Endothelial cell (in vitro differentiated cells): ENCODE measurements around the gene PRELID1. TPM values are rescaled to one million over a fixed set of nuclear protein-coding genes. Genes with fewer than 3 reads are reported as not detected.
A peak's percentile ranks its signal among the peaks of the same experiment; 100 is the strongest.
"Not testable (repeated sequence)": the region's sequence is repeated elsewhere in the genome, so short reads cannot be mapped to it uniquely, and the experiment has no call there.

ENCODE experiments used
- DNase-seq: peaks from one replicate; pipeline ENCODE4 v3.0.0; 2021; ENCODE audit warnings: low spot score
- H3K27ac Mint-ChIP-seq: one replicate; pipeline ENCODE4 v1.8.0; 2021; ENCODE audit warnings: mixed read lengths, inconsistent platforms; ENCODE audit not compliant: unreplicated experiment
- H3K27me3 Mint-ChIP-seq: one replicate; pipeline ENCODE4 v1.8.0; 2021; ENCODE audit warnings: mild to moderate bottlenecking, moderate library complexity, mixed read lengths, inconsistent platforms; ENCODE audit not compliant: unreplicated experiment
- H3K36me3 Mint-ChIP-seq: one replicate; pipeline ENCODE4 v1.8.0; 2021; ENCODE audit warnings: mild to moderate bottlenecking, low read depth, mixed read lengths, inconsistent platforms; ENCODE audit not compliant: unreplicated experiment
- H3K4me1 Mint-ChIP-seq: one replicate; pipeline ENCODE4 v1.8.0; 2021; ENCODE audit warnings: mild to moderate bottlenecking, mixed read lengths, inconsistent platforms; ENCODE audit not compliant: unreplicated experiment
- H3K4me3 Mint-ChIP-seq: one replicate; pipeline ENCODE4 v1.8.0; 2021; ENCODE audit warnings: mild to moderate bottlenecking, mixed read lengths, inconsistent platforms; ENCODE audit not compliant: unreplicated experiment
- H3K9me3 Mint-ChIP-seq: one replicate; pipeline ENCODE4 v1.8.0; 2021; ENCODE audit warnings: mixed read lengths, inconsistent platforms; ENCODE audit not compliant: unreplicated experiment
- total RNA-seq: library from RNA; stranded (reverse); fragmentation: NEBNext Ultra II Directional; extraction: Animal tissue kit (Norgen Biotek cat#: 25700); gene quantifications from one replicate; pipeline ENCODE4 v1.2.1, GENCODE V29; 2021; ENCODE audit not compliant: unreplicated experiment
- TF ChIP-seq, protein P1 (sequence below): fragments of 200-600 bp; sonication (generic); IDR thresholded peaks from one replicate; pipeline ENCODE4 v1.5.0; 2021; ENCODE audit warnings: antibody characterized with exemption; ENCODE audit not compliant: unreplicated experiment

The PRELID1 gene
- total RNA-seq, 1 donor from 2014 or later, result 198 TPM

DNA sequence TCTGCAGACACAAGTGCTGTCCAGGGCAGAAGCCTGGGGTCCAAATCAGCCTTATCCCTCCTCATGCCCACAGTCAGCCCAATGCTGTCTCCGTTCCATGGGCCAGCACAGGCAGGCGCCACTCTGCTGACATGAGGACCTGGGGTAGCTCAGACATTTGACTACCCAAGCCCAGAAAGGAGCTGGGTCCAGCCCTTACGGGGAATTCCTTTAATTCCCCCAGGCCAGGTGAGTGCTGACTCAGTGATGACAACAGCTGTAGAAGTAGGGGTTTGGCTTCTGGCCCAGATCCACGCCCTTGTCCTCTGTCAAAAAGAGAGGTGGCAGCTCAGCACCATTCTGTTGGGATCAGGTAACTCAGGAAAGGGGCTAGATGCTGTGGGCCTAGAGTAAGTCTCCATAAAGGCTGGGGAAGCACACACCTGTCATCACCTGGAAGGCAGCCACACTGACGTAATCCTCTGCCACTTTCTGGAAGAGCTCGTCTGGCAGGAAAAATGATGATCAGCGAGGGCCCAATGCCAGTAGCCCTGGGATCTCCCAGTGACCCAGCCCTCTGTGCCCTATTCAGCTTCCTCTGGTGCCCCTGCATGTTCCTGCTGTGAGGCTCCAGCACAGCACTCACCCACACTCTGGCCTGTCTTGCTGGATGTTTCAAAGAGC, 2.0 kb upstream of the PRELID1 start:
- Mint-ChIP-seq H3K36me3 (peaks cover 35% of the 10 kb centered on the region), H3K4me3 (peak overlapping the region; percentile 88), H3K9me3 (no peaks in the 10 kb centered on the region), H3K27me3 (peaks cover 34% of the 10 kb centered on the region), H3K4me1 (peaks cover 68% of the 10 kb centered on the region), H3K27ac (no peak overlapping the region)
- TF ChIP-seq, protein P1, sequence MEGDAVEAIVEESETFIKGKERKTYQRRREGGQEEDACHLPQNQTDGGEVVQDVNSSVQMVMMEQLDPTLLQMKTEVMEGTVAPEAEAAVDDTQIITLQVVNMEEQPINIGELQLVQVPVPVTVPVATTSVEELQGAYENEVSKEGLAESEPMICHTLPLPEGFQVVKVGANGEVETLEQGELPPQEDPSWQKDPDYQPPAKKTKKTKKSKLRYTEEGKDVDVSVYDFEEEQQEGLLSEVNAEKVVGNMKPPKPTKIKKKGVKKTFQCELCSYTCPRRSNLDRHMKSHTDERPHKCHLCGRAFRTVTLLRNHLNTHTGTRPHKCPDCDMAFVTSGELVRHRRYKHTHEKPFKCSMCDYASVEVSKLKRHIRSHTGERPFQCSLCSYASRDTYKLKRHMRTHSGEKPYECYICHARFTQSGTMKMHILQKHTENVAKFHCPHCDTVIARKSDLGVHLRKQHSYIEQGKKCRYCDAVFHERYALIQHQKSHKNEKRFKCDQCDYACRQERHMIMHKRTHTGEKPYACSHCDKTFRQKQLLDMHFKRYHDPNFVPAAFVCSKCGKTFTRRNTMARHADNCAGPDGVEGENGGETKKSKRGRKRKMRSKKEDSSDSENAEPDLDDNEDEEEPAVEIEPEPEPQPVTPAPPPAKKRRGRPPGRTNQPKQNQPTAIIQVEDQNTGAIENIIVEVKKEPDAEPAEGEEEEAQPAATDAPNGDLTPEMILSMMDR, result no peak
- DNase-seq, result no peak

DNA sequence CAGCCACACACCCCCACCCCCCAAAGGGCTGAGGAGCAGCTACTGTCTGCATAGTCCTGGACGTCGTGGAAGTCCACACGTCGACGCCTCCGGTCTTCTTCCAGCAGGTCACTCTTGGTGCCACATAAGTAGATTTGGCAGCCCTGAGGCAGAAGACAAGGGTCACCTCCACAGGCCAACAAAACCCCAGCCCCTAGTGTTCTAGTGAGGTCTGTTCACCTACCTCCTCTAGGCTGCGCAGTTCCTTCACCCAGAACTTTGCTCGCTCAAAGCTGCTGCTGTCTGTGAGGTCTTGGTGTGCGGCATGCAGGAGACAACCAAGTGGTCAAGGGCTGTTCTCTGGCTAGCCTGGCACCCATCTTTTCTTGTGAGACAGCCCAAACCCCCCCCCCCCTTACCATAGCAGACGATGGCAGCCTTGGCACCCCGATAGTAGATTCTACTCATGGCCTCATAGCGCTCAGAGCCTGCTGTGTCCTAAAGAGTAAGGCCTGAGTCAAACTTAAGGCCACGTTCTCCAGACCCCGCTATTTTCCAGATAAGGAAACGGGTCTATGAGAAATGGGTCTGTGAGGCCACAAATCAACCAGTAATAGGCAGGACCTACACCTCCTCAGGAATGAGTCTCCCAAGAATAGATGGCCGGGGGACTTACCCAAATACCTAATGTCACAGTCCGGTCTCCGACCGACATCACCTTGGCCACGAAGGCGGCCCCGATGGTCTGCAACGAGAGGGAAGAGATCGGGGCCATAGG, 1.1 kb upstream of the PRELID1 start:
- DNase-seq, result no peak
- Mint-ChIP-seq H3K4me3 (peak overlapping the region; percentile 88), H3K9me3 (no peaks in the 10 kb centered on the region), H3K4me1 (peaks cover 62% of the 10 kb centered on the region), H3K27me3 (peaks cover 33% of the 10 kb centered on the region), H3K36me3 (peaks cover 33% of the 10 kb centered on the region), H3K27ac (no peak overlapping the region)
- TF ChIP-seq, protein P1, result no peak

DNA sequence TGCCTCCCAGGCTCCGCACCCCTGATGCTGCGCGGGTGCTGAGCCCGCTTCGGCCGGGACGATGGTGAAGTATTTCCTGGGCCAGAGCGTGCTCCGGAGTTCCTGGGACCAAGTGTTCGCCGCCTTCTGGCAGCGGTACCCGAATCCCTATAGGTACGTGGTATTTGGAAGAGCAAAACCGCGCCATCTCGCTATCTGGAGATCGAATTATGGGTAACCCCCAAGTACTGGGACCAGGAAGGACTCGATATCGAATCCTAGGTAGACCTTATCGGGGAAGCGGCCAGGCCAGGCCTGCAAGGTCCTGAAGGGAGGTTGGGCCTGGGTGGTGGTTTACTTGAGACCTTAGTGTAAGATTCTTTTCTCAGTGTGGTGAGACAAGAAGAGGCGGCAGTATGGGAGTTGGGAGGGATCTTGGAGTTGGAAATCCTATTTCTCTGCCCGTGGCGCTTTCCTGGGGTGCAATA, 359 bp downstream of the PRELID1 start:
- Mint-ChIP-seq H3K36me3 (peaks cover 36% of the 10 kb centered on the region), H3K4me3 (peak overlapping the region; percentile 98), H3K9me3 (no peaks in the 10 kb centered on the region), H3K4me1 (peaks cover 55% of the 10 kb centered on the region), H3K27ac (peak overlapping the region; percentile 97), H3K27me3 (peaks cover 40% of the 10 kb centered on the region)
- TF ChIP-seq, protein P1, result no peak
- DNase-seq, result no peak

GRCh38 chr5:177304392-177305119, 957 bp downstream of the PRELID1 start:
- Mint-ChIP-seq H3K9me3 (no peaks in the 10 kb centered on the region), H3K27ac (peak overlapping the region; percentile 97), H3K36me3 (peaks cover 38% of the 10 kb centered on the region), H3K27me3 (peaks cover 42% of the 10 kb centered on the region), H3K4me3 (peak overlapping the region; percentile 98), H3K4me1 (peaks cover 56% of the 10 kb centered on the region)
- TF ChIP-seq, protein P1, result no peak
- no peak for DNase-seq

GRCh38 chr5:177306103-177306640, 2.6 kb downstream of the PRELID1 start:
- DNase-seq, H3K9me3 Mint-ChIP-seq, H3K27ac Mint-ChIP-seq: not testable (repeated sequence)
- H3K4me1 Mint-ChIP-seq, result peaks cover 52% of the 10 kb centered on the region
- H3K27me3 Mint-ChIP-seq, result peaks cover 39% of the 10 kb centered on the region
- peaks cover 33% of the 10 kb centered on the region for H3K36me3 Mint-ChIP-seq
- H3K4me3 Mint-ChIP-seq, result peak overlapping the region; percentile 69
